CD8-positive, alpha-beta memory T cell (primary cell): Measurements from ENCODE around the gene PRKG1. TPM values are rescaled to one million over a fixed set of nuclear protein-coding genes. Genes with fewer than 3 reads are reported as not detected.

Source experiments
- CTCF ChIA-PET: fragments of 350-600 bp; sonication (Branson Sonifier 250); formaldehyde crosslinking; loops from one replicate; lab custom pipeline; 2021; ENCODE audit warnings: antibody characterized with exemption; lab: Charles Lee
- POLR2A ChIA-PET: fragments of 350-600 bp; sonication (Branson Sonifier 250); formaldehyde crosslinking; loops from one replicate; lab custom pipeline; 2021; ENCODE audit warnings: antibody characterized with exemption; lab: Charles Lee
- DNase-seq, 5 donors: peaks; one replicate each; pipeline versions ENCODE4 v3.0.0 to v3.0.0-alpha.2; 2020 to 2022; ENCODE audit warnings: mixed read lengths in 1 of 5
- H3K27ac ChIP-seq: one replicate; pipeline ENCODE4 v1.7.0; 2013; ENCODE audit warnings: low read depth, mild to moderate bottlenecking, low read length, moderate library complexity
- H3K27me3 ChIP-seq: 2 replicates; pipeline ENCODE4 v1.7.0; 2013; ENCODE audit warnings: low read length, mild to moderate bottlenecking; ENCODE audit not compliant: insufficient read depth, poor library complexity, severe bottlenecking
- H3K36me3 ChIP-seq: 2 replicates; pipeline ENCODE4 v1.7.0; 2013; ENCODE audit warnings: mild to moderate bottlenecking, low read length, moderate library complexity; ENCODE audit not compliant: insufficient read depth
- H3K4me1 ChIP-seq: 2 replicates; pipeline ENCODE4 v1.7.0; 2013; ENCODE audit warnings: mild to moderate bottlenecking, low read length, moderate library complexity; ENCODE audit not compliant: insufficient read depth
- H3K4me3 ChIP-seq: 2 replicates; pipeline ENCODE4 v1.7.0; 2013; ENCODE audit warnings: mild to moderate bottlenecking, low read length
- H3K9me3 ChIP-seq: 2 replicates; pipeline ENCODE4 v1.7.0; 2013; ENCODE audit warnings: mild to moderate bottlenecking, low read length
- H3K27ac Mint-ChIP-seq, 8 donors: one replicate each; pipeline ENCODE4 v1.8.0; 2020 to 2021; ENCODE audit warnings: mixed read lengths in 8 of 8, mild to moderate bottlenecking in 6 of 8, inconsistent platforms in 3 of 8, moderate library complexity in 3 of 8
- H3K27me3 Mint-ChIP-seq, 2 donors: one replicate each; pipeline ENCODE4 v1.8.0; 2020 to 2021; ENCODE audit warnings: mixed read lengths in 2 of 2, mild to moderate bottlenecking in 1 of 2, moderate library complexity in 1 of 2
- H3K36me3 Mint-ChIP-seq, 3 donors: one replicate each; pipeline ENCODE4 v1.8.0; 2020 to 2021; ENCODE audit warnings: mixed read lengths in 3 of 3, inconsistent platforms in 1 of 3, mild to moderate bottlenecking in 1 of 3
- H3K4me1 Mint-ChIP-seq, 3 donors: one replicate each; pipeline ENCODE4 v1.8.0; 2020 to 2021; ENCODE audit warnings: mixed read lengths in 3 of 3, inconsistent platforms in 1 of 3, mild to moderate bottlenecking in 1 of 3
- H3K4me3 Mint-ChIP-seq, 7 donors: one replicate each; pipeline ENCODE4 v1.8.0; 2020 to 2021; ENCODE audit warnings: mixed read lengths in 7 of 7, mild to moderate bottlenecking in 6 of 7, moderate library complexity in 4 of 7, inconsistent platforms in 2 of 7
- H3K9me3 Mint-ChIP-seq, 5 donors: one replicate each; pipeline ENCODE4 v1.8.0; 2020 to 2022; ENCODE audit warnings: mixed read lengths in 5 of 5, mild to moderate bottlenecking in 3 of 5, moderate library complexity in 2 of 5, inconsistent platforms in 1 of 5
- polyA plus RNA-seq: library from polyadenylated mRNA; unstranded; fragments of 300-500 nt; fragmentation: Illumina TruSeq; gene quantifications from one replicate; pipeline ENCODE4 v1.2.3, GENCODE V29; 2021
- total RNA-seq, 2 experiments: library from RNA; stranded (reverse); gene quantifications; one replicate each; pipeline ENCODE4 v1.2.3, GENCODE V29; 2021

Gene PRKG1
- total and polyA plus RNA-seq, 3 experiments from 2014 or later: not detected

DNA sequence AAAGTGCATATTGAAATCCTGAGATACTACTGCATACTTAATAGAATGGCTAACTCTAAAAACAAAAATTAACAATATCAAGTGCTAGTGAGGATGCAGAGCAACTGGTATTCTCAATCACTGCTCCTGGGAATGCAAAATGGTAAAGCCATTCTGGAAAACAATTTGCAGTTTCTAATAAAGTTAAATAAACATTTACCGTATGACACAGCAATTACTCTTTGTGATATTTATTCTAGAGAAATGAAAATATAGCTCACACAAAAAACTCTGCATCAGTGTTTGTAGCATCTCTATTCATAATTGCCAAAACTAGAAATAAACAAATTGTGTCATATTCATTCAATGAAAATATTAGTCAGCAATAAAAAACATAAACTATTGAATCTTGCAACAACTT, 984.8 kb downstream of the PRKG1 start:
- Histone ChIP-seq H3K27ac (no peak overlapping the region), H3K36me3 (no peaks in the 10 kb centered on the region), H3K27me3 (no peaks in the 10 kb centered on the region), H3K4me1 (no peaks in the 10 kb centered on the region), H3K4me3 (no peak overlapping the region), H3K9me3 (no peaks in the 10 kb centered on the region)
- H3K4me3 Mint-ChIP-seq: no peak overlapping the region
- H3K4me1 Mint-ChIP-seq: no peaks in the 10 kb centered on the region
- ChIA-PET CTCF (no interaction called here), POLR2A (no interaction called here)
- no peak for DNase-seq
- H3K9me3 Mint-ChIP-seq: no peaks in the 10 kb centered on the region
- no peaks in the 10 kb centered on the region for H3K36me3 Mint-ChIP-seq
- no peak overlapping the region for H3K27ac Mint-ChIP-seq
- H3K27me3 Mint-ChIP-seq: no peaks in the 10 kb centered on the region

DNA sequence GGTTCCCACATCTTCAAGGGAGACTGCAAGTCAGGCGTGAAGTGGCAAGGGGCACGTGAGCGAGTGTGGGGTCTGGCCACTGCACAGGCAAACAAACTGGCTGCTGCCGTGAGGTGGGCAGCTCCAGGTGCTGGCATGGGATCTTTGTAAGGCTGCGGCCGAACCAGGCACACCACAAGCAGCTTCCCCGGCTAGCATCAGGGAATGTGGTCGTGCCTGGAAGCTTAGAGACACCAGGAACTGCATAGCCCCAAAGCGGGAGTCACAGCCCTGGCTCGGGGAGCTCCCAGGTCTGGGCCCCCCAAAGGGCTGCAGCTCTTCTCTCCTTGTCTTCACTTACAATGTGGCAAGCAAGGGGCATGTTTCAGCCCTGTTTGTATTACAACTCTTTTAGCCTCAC, 988.9 kb downstream of the PRKG1 start:
- H3K4me1 ChIP-seq: no peaks in the 10 kb centered on the region
- H3K9me3 ChIP-seq: no peaks in the 10 kb centered on the region
- no peaks in the 10 kb centered on the region for H3K27me3 ChIP-seq
- DNase-seq: no peak
- H3K9me3 Mint-ChIP-seq: peaks cover 0 to under 1% (median 0%) of the 10 kb centered on the region in 5 donors
- H3K4me3 ChIP-seq: no peak overlapping the region
- ChIA-PET POLR2A (no interaction called here), CTCF (no interaction called here)
- H3K36me3 ChIP-seq: no peaks in the 10 kb centered on the region
- no peak overlapping the region for H3K4me3 Mint-ChIP-seq
- no peaks in the 10 kb centered on the region for H3K4me1 Mint-ChIP-seq
- H3K27ac ChIP-seq: no peak overlapping the region
- H3K27ac Mint-ChIP-seq: no peak overlapping the region
- no peaks in the 10 kb centered on the region for H3K27me3 Mint-ChIP-seq
- H3K36me3 Mint-ChIP-seq: no peaks in the 10 kb centered on the region

GRCh38 chr10:52064084-52064845, 990.0 kb downstream of the PRKG1 start:
- Mint-ChIP-seq H3K27me3 (no peaks in the 10 kb centered on the region), H3K4me3 (no peak overlapping the region), H3K36me3 (no peaks in the 10 kb centered on the region), H3K27ac (no peak overlapping the region), H3K9me3 (peaks cover 0 to 3% (median 0%) of the 10 kb centered on the region in 5 donors), H3K4me1 (no peaks in the 10 kb centered on the region)
- Histone ChIP-seq H3K27me3 (no peaks in the 10 kb centered on the region), H3K4me3 (no peak overlapping the region), H3K4me1 (no peaks in the 10 kb centered on the region), H3K9me3 (no peaks in the 10 kb centered on the region), H3K27ac (no peak overlapping the region), H3K36me3 (no peaks in the 10 kb centered on the region)
- ChIA-PET CTCF (no interaction called here), POLR2A (no interaction called here)
- no peak for DNase-seq

DNA sequence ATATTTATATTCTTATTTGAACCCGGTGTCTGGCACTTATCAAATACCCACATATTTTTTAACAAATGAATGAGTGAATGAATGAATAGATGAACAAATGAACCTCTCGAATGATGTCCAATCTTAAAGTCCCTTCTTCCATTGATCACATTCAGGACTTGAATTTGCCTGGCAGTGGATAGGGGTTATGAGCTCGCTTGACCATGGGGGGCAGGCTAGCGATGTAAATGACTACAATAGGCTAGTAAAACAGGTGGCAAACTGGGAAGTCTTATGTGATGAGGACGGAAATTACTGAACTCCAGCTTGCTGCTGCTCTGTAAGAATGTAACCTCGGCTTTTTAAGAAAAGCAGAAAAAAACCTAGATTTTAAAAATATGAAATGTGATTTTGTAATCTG, 992.1 kb downstream of the PRKG1 start:
- Mint-ChIP-seq H3K27ac (no peak overlapping the region), H3K4me3 (no peak overlapping the region)
- H3K36me3 ChIP-seq: no peaks in the 10 kb centered on the region

GRCh38 chr10:52068485-52068884, 994.2 kb downstream of the PRKG1 start:
- no peaks in the 10 kb centered on the region for H3K9me3 ChIP-seq
- CTCF ChIA-PET: no interaction called here

More for the DNA sequence above, 992.1 kb downstream of the PRKG1 start:
- Histone ChIP-seq H3K4me1 (no peaks in the 10 kb centered on the region), H3K4me3 (no peak overlapping the region), H3K27me3 (no peaks in the 10 kb centered on the region), H3K9me3 (no peaks in the 10 kb centered on the region), H3K27ac (no peak overlapping the region)
- CTCF ChIA-PET: no interaction called here
- Mint-ChIP-seq H3K9me3 (peaks cover 0 to 3% (median 0%) of the 10 kb centered on the region in 5 donors), H3K27me3 (no peaks in the 10 kb centered on the region), H3K4me1 (no peaks in the 10 kb centered on the region), H3K36me3 (no peaks in the 10 kb centered on the region)
- POLR2A ChIA-PET: no interaction called here
- DNase-seq: no peak

GRCh38 chr10:52071814-52072213, 997.5 kb downstream of the PRKG1 start:
- Histone ChIP-seq H3K4me3 (no peak overlapping the region), H3K4me1 (no peaks in the 10 kb centered on the region), H3K27ac (no peak overlapping the region), H3K27me3 (no peaks in the 10 kb centered on the region), H3K36me3 (no peaks in the 10 kb centered on the region), H3K9me3 (no peaks in the 10 kb centered on the region)
- no peak overlapping the region for H3K27ac Mint-ChIP-seq
- no peak for DNase-seq
- ChIA-PET CTCF (no interaction called here), POLR2A (no interaction called here)
- no peak overlapping the region for H3K4me3 Mint-ChIP-seq
- H3K9me3 Mint-ChIP-seq: peaks cover 0 to 6% (median 2%) of the 10 kb centered on the region in 5 donors
- no peaks in the 10 kb centered on the region for H3K36me3 Mint-ChIP-seq
- H3K4me1 Mint-ChIP-seq: no peaks in the 10 kb centered on the region
- H3K27me3 Mint-ChIP-seq: no peaks in the 10 kb centered on the region

More at GRCh38 chr10:52068485-52068884, 994.2 kb downstream of the PRKG1 start:
- Histone ChIP-seq H3K4me3 (no peak overlapping the region), H3K27ac (no peak overlapping the region), H3K4me1 (no peaks in the 10 kb centered on the region), H3K36me3 (no peaks in the 10 kb centered on the region), H3K27me3 (no peaks in the 10 kb centered on the region)
- no peak overlapping the region for H3K4me3 Mint-ChIP-seq
- DNase-seq: no peak
- H3K9me3 Mint-ChIP-seq: peaks cover 0 to 6% (median 2%) of the 10 kb centered on the region in 5 donors
- POLR2A ChIA-PET: no interaction called here
- no peaks in the 10 kb centered on the region for H3K4me1 Mint-ChIP-seq
- no peaks in the 10 kb centered on the region for H3K27me3 Mint-ChIP-seq
- H3K36me3 Mint-ChIP-seq: no peaks in the 10 kb centered on the region
- H3K27ac Mint-ChIP-seq: no peak overlapping the region

DNA sequence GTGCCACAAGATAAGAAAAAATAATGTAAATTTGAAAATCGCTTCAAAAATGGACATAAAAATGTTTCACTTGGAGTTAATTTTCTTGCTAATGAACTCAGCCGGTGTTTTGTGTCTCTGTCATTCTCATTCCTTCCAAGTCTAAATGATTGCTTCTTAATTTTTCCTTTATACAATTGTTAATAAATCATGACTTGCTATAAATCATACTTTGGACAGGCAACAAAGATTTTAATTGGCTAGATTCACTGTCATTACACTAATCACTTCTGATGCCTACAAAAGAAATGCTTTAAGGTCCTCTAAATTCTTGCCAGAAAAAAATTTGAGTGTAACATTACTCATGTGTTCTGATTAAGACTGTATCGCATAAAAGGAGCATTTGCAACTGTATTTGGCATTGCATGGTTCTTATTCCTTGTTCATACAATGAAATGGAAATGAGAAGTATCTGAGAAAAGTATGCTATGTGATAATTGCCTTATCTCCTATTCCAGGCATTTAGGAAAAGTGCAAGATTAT, 1000.3 kb downstream of the PRKG1 start:
- H3K4me1 ChIP-seq: no peaks in the 10 kb centered on the region
- H3K27ac ChIP-seq: no peak overlapping the region
- no peaks in the 10 kb centered on the region for H3K27me3 ChIP-seq
- no peak for DNase-seq
- H3K36me3 Mint-ChIP-seq: no peaks in the 10 kb centered on the region
- H3K36me3 ChIP-seq: no peaks in the 10 kb centered on the region
- CTCF ChIA-PET: no interaction called here
- peaks cover 0 to 6% (median 0%) of the 10 kb centered on the region in 5 donors for H3K9me3 Mint-ChIP-seq
- no peak overlapping the region for H3K27ac Mint-ChIP-seq
- POLR2A ChIA-PET: no interaction called here
- H3K4me1 Mint-ChIP-seq: no peaks in the 10 kb centered on the region
- no peaks in the 10 kb centered on the region for H3K9me3 ChIP-seq
- no peaks in the 10 kb centered on the region for H3K27me3 Mint-ChIP-seq
- no peak overlapping the region for H3K4me3 ChIP-seq
- H3K4me3 Mint-ChIP-seq: no peak overlapping the region

DNA sequence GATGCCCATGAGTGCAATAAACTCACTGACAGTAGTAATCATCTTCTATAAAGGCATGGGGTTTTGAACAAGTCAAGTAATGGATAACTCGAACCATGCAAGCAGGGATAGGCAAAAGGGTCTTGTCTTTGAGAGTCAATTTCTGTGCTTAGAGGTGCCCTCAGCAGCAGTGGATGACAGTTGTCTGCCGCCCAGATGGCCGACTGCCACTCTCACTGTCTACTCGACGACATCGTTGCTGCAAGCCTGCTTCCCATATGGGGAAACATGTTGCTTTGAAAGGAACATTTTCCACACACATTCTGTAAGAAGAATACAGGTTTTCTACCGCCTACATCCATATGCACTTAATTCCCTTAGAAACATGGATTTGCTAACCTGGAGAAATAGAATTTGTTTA, 1003.5 kb downstream of the PRKG1 start:
- H3K36me3 ChIP-seq: no peaks in the 10 kb centered on the region
- no peaks in the 10 kb centered on the region for H3K4me1 ChIP-seq
- no peak for DNase-seq
- no peak overlapping the region for H3K4me3 ChIP-seq
- Mint-ChIP-seq H3K27ac (no peak overlapping the region), H3K36me3 (no peaks in the 10 kb centered on the region), H3K4me3 (no peak overlapping the region), H3K27me3 (no peaks in the 10 kb centered on the region), H3K4me1 (no peaks in the 10 kb centered on the region), H3K9me3 (peaks cover 0 to 5% (median 2%) of the 10 kb centered on the region in 5 donors)
- CTCF ChIA-PET: no interaction called here
- POLR2A ChIA-PET: no interaction called here
- no peaks in the 10 kb centered on the region for H3K27me3 ChIP-seq
- H3K9me3 ChIP-seq: no peaks in the 10 kb centered on the region
- no peak overlapping the region for H3K27ac ChIP-seq
